Measurements from ENCODE around the gene CDK5RAP2.

DNA sequence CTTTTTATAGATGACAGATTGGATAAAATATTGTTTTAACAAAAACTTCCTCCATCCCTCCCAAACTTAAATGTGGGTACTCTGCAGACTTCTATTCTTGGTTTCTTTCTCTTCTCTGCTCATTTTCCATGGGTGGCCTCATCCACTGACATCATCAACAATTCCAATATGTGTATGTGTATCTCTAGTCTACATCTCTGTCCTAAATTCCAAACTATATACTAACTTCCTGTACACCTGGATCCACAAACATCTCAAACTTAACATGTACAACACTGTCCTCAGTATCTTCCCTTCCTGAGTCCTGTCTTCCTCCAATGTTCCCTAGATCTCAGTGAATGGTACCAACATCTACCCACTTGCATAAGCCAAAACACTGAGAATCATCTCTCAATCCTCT lies 28.5 kb upstream of the CDK5RAP2 start:
- TF ChIP-seq, protein P1, sequence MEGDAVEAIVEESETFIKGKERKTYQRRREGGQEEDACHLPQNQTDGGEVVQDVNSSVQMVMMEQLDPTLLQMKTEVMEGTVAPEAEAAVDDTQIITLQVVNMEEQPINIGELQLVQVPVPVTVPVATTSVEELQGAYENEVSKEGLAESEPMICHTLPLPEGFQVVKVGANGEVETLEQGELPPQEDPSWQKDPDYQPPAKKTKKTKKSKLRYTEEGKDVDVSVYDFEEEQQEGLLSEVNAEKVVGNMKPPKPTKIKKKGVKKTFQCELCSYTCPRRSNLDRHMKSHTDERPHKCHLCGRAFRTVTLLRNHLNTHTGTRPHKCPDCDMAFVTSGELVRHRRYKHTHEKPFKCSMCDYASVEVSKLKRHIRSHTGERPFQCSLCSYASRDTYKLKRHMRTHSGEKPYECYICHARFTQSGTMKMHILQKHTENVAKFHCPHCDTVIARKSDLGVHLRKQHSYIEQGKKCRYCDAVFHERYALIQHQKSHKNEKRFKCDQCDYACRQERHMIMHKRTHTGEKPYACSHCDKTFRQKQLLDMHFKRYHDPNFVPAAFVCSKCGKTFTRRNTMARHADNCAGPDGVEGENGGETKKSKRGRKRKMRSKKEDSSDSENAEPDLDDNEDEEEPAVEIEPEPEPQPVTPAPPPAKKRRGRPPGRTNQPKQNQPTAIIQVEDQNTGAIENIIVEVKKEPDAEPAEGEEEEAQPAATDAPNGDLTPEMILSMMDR (IDR thresholded peaks at IDR 0.05 in 4 of 5, conservative IDR thresholded peaks at IDR 0.05 in 1 of 5) = no peak
- TF ChIP-seq POLR2A (IDR thresholded peaks at IDR 0.05) = no peak
